Right kidney (tissue), 1 donor: Measurements from ENCODE around the gene ABCC6.
"Not testable (repeated sequence)": the region's sequence is repeated elsewhere in the genome, so short reads cannot be mapped to it uniquely, and the experiment has no call there.

Experiments used
- DNase-seq: peaks from one replicate; pipeline ENCODE4 v3.0.0-alpha.2; 2016

ABCC6 gene

GRCh38 chr16:16111639-16112038, 111.7 kb downstream of the ABCC6 start:
- DNase-seq, result no peak

GRCh38 chr16:16110111-16110490, 113.2 kb downstream of the ABCC6 start:
- DNase-seq, result no peak

GRCh38 chr16:16109453-16110110, 113.7 kb downstream of the ABCC6 start:
- DNase-seq, result no peak

- DNase-seq, result no peak
Observed at GRCh38 chr16:16108759-16109158, 114.5 kb downstream of the ABCC6 start.

GRCh38 chr16:16107839-16108238, 115.5 kb downstream of the ABCC6 start:
- DNase-seq, result no peak

- DNase-seq, result no peak
Observed at GRCh38 chr16:16106466-16106865, 116.8 kb downstream of the ABCC6 start.

GRCh38 chr16:16105646-16106045, 117.6 kb downstream of the ABCC6 start:
- no peak for DNase-seq

- not testable (repeated sequence) for DNase-seq
Observed at GRCh38 chr16:16104804-16105141, 118.5 kb downstream of the ABCC6 start.

GRCh38 chr16:16104132-16104803, 119.0 kb downstream of the ABCC6 start:
- not testable (repeated sequence) for DNase-seq

- no peak for DNase-seq
Observed at GRCh38 chr16:16102738-16103137, 120.6 kb downstream of the ABCC6 start.

GRCh38 chr16:16101585-16101984, 121.7 kb downstream of the ABCC6 start:
- DNase-seq, result no peak

- DNase-seq, result no peak
Observed at GRCh38 chr16:16100631-16101030, 122.7 kb downstream of the ABCC6 start.

GRCh38 chr16:16099320-16099719, 124.0 kb downstream of the ABCC6 start:
- no peak for DNase-seq
